Spleen (tissue), 11 donors: ENCODE data around the gene PAEP. TPM values are rescaled to one million over a fixed set of nuclear protein-coding genes. Genes with fewer than 3 reads are reported as not detected.

ENCODE experiments used
- DNase-seq: peaks from one replicate; pipeline ENCODE4 v3.0.0-alpha.2; 2020
- H3K27ac ChIP-seq, 8 donors: fragments of 200-600 bp; sonication (generic) in 7 of 8; 1 replicate in 4 of 8; 2 replicates in 4 of 8; pipeline versions ENCODE4 v1.5.0 to v1.8.0; 2016 to 2021; ENCODE audit warnings: inconsistent platforms in 4 of 8, mild to moderate bottlenecking in 4 of 8, moderate library complexity in 1 of 8
- H3K27me3 ChIP-seq, 7 donors: fragments of 200-600 bp; sonication (generic) in 6 of 7; replicated peaks in 1 of 7; 1 replicate in 4 of 7; 2 replicates in 3 of 7; pipeline versions ENCODE4 v1.5.0 to v1.8.0; 2016 to 2021; ENCODE audit warnings: inconsistent platforms in 3 of 7, mild to moderate bottlenecking in 1 of 7
- H3K36me3 ChIP-seq, 6 donors: fragments of 200-600 bp; sonication (generic) in 5 of 6; 1 replicate in 4 of 6; 2 replicates in 2 of 6; pipeline versions ENCODE4 v1.5.0 to v1.8.0; 2016 to 2021; ENCODE audit warnings: inconsistent platforms in 2 of 6
- H3K4me1 ChIP-seq, 6 donors: fragments of 200-600 bp; sonication (generic) in 5 of 6; 1 replicate in 3 of 6; 2 replicates in 3 of 6; pipeline versions ENCODE4 v1.5.0 to v1.8.0; 2016 to 2021; ENCODE audit warnings: inconsistent platforms in 3 of 6
- H3K4me3 ChIP-seq, 8 donors: fragments of 200-600 bp; sonication (generic) in 7 of 8; 1 replicate in 4 of 8; 2 replicates in 4 of 8; pipeline versions ENCODE4 v1.5.0 to v1.8.0; 2016 to 2021; ENCODE audit warnings: inconsistent platforms in 4 of 8, mild to moderate bottlenecking in 4 of 8, moderate library complexity in 2 of 8
- H3K9me3 ChIP-seq, 8 donors: fragments of 200-600 bp; sonication (generic) in 7 of 8; 1 replicate in 4 of 8; 2 replicates in 4 of 8; pipeline versions ENCODE4 v1.5.0 to v1.8.0; 2016 to 2021; ENCODE audit warnings: inconsistent platforms in 4 of 8
- POLR2A ChIP-seq, 3 donors: fragments of 450-650 bp; IDR thresholded peaks; one replicate each; pipeline ENCODE4 v1.5.1; 2017; ENCODE audit warnings: antibody characterized with exemption in 3 of 3, mild to moderate bottlenecking in 1 of 3
- POLR2AphosphoS5 ChIP-seq, 3 donors: sonication (generic); formaldehyde crosslinking; IDR thresholded peaks; one replicate each; pipeline ENCODE4 v1.5.1; 2017; ENCODE audit warnings: antibody characterized with exemption in 3 of 3
- WGBS, 5 donors: extraction: QIAGEN DNeasy Blood & Tissue Kit in 3 of 5; methylation state at CpG; one replicate each; pipeline versions ENCODE4 v1.1.5 to v1.1.7; 2013 to 2018; 5-methylcytosine and 5-hydroxymethylcytosine counted together
- intact Hi-C: fragments of 100-400 bp; cut with DNase I; formaldehyde crosslinking; loops from one replicate; pipeline ENCODE4 v1.15.0; 2023; ENCODE audit warnings: low total_unique reads
- polyA plus RNA-seq, 3 donors: library from polyadenylated mRNA; stranded (reverse); fragments of 200-250 nt; gene quantifications; one replicate each; pipeline ENCODE4 v1.2.1, GENCODE V29; 2013
- total RNA-seq, 7 donors: library from RNA; depleted of rRNA in 3 of 7; stranded (reverse); fragments of >200 nt in 3 of 7; fragmentation: NEBNext Ultra II Directional in 4 of 7; extraction: Animal tissue kit (Norgen Biotek cat#: 25700) in 4 of 7; gene quantifications; one replicate each; pipeline versions ENCODE4 v1.1.0 to v1.2.1, GENCODE V29; 2016 to 2021
- TF ChIP-seq, protein P1 (sequence below), 11 experiments: fragments of 200-600 bp in 7 of 11; fragments of 450-650 bp in 4 of 11; sonication (generic) in 4 of 11; IDR thresholded peaks in 8 of 11; conservative IDR thresholded peaks in 3 of 11; 1 replicate in 7 of 11; 2 replicates in 4 of 11; pipeline versions ENCODE4 v1.4.0 to v1.8.0; 2016 to 2021; ENCODE audit warnings: antibody characterized with exemption in 11 of 11, inconsistent platforms in 4 of 11, mild to moderate bottlenecking in 1 of 11
- donor health status: healthy with polysubstance abuse.
- donor health status: DM: no; HTN: no; CAD: no; lungs with moderate emphysema.
- donor health status: DM: no; HTN: no; CAD: no.
- donor health status: Bipolar disorder and iron deficiency.
- donor health status: healthy.
- donor health status: DM: no; HTN: no; CAD: no.
- donor health status: DM: yes; HTN: yes; CAD: no.

The PAEP gene
- total and polyA plus RNA-seq, 10 donors, result not detected

DNA sequence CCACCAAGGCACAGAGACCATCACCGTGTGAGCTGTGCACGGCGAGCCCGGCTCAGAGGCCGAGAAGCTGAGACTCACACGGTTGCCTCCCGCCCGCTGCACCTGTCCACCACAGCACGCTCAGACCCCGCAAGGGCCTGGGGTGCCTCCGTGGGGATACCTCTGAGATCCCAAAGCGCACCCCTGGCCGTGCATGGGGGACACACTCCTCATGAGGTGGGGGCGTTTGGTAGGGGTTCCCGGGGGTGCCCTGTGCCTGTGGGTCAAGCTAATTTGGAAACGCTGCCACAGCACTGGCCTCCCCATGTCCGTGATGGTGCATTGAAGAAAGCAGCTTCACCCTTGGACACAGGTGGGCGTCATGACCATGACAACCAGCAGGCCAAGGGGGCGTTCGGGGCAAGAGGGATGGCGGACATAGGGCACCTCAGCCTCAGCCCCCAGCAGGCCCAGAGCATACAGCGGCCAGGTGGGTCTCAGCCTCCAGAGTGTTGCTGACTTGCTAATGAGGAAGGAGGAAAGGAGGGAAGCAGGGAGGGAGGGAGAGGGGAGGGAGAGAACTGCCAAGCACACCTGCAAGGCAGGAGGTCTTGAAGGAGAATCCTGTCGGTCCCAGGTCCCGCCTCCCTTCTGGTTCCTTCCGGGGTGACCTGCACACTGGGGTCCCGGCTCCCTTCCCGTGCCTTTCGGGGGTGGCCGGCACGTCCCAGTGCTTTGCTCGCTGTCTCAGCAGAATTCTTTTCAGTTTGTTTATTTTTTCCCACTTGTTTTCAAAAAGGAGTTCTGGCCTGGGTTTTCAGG lies 43.1 kb downstream of the PAEP start:
- no peak for TF ChIP-seq POLR2A (IDR thresholded peaks at IDR 0.05)
- TF ChIP-seq, protein P1, sequence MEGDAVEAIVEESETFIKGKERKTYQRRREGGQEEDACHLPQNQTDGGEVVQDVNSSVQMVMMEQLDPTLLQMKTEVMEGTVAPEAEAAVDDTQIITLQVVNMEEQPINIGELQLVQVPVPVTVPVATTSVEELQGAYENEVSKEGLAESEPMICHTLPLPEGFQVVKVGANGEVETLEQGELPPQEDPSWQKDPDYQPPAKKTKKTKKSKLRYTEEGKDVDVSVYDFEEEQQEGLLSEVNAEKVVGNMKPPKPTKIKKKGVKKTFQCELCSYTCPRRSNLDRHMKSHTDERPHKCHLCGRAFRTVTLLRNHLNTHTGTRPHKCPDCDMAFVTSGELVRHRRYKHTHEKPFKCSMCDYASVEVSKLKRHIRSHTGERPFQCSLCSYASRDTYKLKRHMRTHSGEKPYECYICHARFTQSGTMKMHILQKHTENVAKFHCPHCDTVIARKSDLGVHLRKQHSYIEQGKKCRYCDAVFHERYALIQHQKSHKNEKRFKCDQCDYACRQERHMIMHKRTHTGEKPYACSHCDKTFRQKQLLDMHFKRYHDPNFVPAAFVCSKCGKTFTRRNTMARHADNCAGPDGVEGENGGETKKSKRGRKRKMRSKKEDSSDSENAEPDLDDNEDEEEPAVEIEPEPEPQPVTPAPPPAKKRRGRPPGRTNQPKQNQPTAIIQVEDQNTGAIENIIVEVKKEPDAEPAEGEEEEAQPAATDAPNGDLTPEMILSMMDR (IDR thresholded peaks at IDR 0.05 in 8 of 11, conservative IDR thresholded peaks at IDR 0.05 in 3 of 11), result no peak
- TF ChIP-seq POLR2AphosphoS5 (IDR thresholded peaks at IDR 0.05), result no peak
- Histone ChIP-seq H3K36me3 (no peaks in the 10 kb centered on the region), H3K27ac (no peak overlapping the region), H3K4me1 (peaks cover 0 to 8% (median 2%) of the 10 kb centered on the region in 6 donors), H3K9me3 (no peaks in the 10 kb centered on the region), H3K4me3 (no peak overlapping the region), H3K27me3 (peaks cover 0 to 54% (median 0%) of the 10 kb centered on the region in 7 donors)
- peak; percentile 67 for DNase-seq
- WGBS, 5 donors, result 73 to 80% (median 76%) methylated on average over 17 to 31 of the region's 31 CpGs
- intact Hi-C loops, result loop anchor here (10.0 kb wide), 1 partner anchor 520 kb away; no protein-coding TSS in a partner anchor

DNA sequence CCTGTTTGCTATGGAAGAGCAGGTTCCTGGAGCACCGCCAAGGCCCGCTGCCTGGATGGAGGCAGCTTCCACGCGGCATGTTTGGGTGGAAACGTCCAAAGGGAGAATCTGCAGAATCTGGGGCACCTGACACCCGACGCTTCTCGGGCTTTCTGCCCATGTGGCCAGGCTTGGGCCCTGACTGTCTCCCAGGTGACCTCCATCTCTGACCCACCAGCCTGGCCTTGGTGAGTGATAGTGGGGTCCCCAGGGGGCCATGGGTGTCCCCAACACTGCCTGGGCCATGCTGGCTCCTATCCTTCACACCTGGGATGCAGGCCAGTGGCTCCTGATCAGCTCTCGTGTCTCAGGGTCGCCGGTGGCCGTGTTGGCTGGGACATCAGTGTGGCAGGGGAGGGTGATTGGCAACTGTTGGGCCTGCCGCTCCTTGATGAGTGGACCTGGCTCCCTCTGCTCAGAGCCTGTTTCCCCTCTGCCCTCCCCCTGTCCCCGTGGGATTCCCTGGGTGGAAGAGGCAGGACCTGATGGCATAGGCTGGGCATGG lies 43.8 kb downstream of the PAEP start:
- Histone ChIP-seq H3K36me3 (no peaks in the 10 kb centered on the region), H3K9me3 (no peaks in the 10 kb centered on the region), H3K4me3 (no peak overlapping the region), H3K27ac (no peak overlapping the region), H3K27me3 (peaks cover 0 to 53% (median 0%) of the 10 kb centered on the region in 7 donors), H3K4me1 (peaks cover 0 to 8% (median 2%) of the 10 kb centered on the region in 6 donors)
- 72 to 84% (median 79%) methylated on average over 8 to 14 of the region's 14 CpGs for WGBS, 5 donors
- peak; percentile 72 for DNase-seq
- TF ChIP-seq POLR2A (IDR thresholded peaks at IDR 0.05), result no peak
- no peak for TF ChIP-seq POLR2AphosphoS5 (IDR thresholded peaks at IDR 0.05)
- TF ChIP-seq, protein P1 (IDR thresholded peaks at IDR 0.05 in 8 of 11, conservative IDR thresholded peaks at IDR 0.05 in 3 of 11), result no peak
- intact Hi-C loops, result loop anchor here (10.0 kb wide), 1 partner anchor 519 kb away; no protein-coding TSS in a partner anchor

DNA sequence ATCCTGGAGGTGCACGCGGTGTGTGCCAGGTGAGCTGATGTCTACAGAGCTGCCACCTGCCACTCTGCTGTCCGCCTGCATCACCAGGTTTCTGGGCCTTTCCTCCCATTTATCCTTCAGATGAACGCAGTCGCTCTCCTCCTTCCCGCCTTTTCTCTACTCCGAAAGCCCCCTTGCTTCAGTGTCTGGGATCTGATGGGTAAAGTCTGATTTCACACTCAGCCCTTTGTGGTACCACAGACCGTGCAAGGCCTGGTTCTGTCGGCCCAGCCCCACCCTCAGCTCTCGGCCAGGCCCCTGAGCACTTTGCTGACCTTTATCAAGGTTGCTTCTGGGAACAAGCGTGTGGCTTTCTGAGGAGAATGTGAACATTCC lies 45.3 kb downstream of the PAEP start:
- intact Hi-C loops, result loop anchor here (10.0 kb wide), 1 partner anchor 518 kb away; no protein-coding TSS in a partner anchor
- Histone ChIP-seq H3K27me3 (peaks cover 0 to 44% (median 0%) of the 10 kb centered on the region in 7 donors), H3K36me3 (no peaks in the 10 kb centered on the region), H3K9me3 (no peaks in the 10 kb centered on the region), H3K4me3 (no peak overlapping the region), H3K27ac (no peak overlapping the region), H3K4me1 (peaks cover 0 to 8% (median 2%) of the 10 kb centered on the region in 6 donors)
- WGBS, 5 donors, result 86 to 91% (median 89%) methylated on average over 11 of the region's 11 CpGs
- DNase-seq, result peak; percentile 52
- TF ChIP-seq POLR2A (IDR thresholded peaks at IDR 0.05) (no peak), POLR2AphosphoS5 (IDR thresholded peaks at IDR 0.05) (no peak)
- TF ChIP-seq, protein P1 (IDR thresholded peaks at IDR 0.05 in 8 of 11, conservative IDR thresholded peaks at IDR 0.05 in 3 of 11), result no peak
